Measurements from ENCODE around the gene SH3BP2. TPM values are rescaled to one million over a fixed set of nuclear protein-coding genes. Genes with fewer than 3 reads are reported as not detected.

Gene SH3BP2
- total RNA-seq, 1 experiment from 2014 or later, result 54.0 TPM

DNA sequence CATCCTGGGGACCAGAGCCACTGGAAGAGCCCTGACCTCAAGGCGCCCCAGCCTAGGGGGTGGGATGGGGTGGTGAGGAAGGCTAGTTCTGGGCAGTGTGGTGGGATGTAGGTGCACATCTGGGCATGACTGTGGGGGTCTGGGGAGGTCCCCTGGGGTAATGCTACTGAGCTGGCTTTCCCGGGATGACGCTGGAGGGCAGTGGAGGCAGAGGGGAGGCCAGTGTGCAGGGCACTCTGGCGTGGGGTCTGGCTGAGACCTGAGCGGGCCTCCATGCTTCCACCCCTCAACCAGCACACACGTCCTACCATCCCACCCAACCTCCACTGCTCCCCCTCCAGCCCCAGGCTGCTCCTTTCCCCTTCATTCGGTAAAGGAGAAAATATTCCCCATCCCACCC is 4.8 kb upstream of the SH3BP2 start:
- no peak overlapping the region for H3K4me3 ChIP-seq
- no peaks in the 10 kb centered on the region for H3K36me3 ChIP-seq (ENCODE audit: low read depth)
- POLR2A ChIA-PET (ENCODE audit: unreplicated experiment), result no interaction called here
- CTCF ChIA-PET, result no interaction called here
- H2AFZ ChIP-seq, result no peak overlapping the region
- intact Hi-C loops (cut with micrococcal nuclease; ENCODE audit: unreplicated experiment), result no loop called here
- H3K4me2 ChIP-seq, result no peak overlapping the region
- H4K20me1 ChIP-seq (ENCODE audit: insufficient read depth), result no peaks in the 10 kb centered on the region
- H3K79me2 ChIP-seq (ENCODE audit: low read depth), result no peaks in the 10 kb centered on the region
- 0 out of 2 replicates have a peak, but pooled peaks cover 7% of the 10 kb centered on the region for H3K4me1 ChIP-seq (replicated peaks; ENCODE audit: insufficient read depth)
- H3F3A ChIP-seq (ENCODE audit: insufficient read depth, low read depth), result peaks cover 3% of the 10 kb centered on the region; the same call in 1 of the 2 replicates
- H3K9me2 ChIP-seq (ENCODE audit: insufficient read depth), result no peaks in the 10 kb centered on the region
- no peaks in the 10 kb centered on the region for H3K27me3 ChIP-seq (ENCODE audit: insufficient read depth, low read depth)
- no peak overlapping the region for H3K27ac ChIP-seq
- BruUV-seq (replicated peaks), result no TSS peak
- no peak for DNase-seq
- TF ChIP-seq, protein P1, sequence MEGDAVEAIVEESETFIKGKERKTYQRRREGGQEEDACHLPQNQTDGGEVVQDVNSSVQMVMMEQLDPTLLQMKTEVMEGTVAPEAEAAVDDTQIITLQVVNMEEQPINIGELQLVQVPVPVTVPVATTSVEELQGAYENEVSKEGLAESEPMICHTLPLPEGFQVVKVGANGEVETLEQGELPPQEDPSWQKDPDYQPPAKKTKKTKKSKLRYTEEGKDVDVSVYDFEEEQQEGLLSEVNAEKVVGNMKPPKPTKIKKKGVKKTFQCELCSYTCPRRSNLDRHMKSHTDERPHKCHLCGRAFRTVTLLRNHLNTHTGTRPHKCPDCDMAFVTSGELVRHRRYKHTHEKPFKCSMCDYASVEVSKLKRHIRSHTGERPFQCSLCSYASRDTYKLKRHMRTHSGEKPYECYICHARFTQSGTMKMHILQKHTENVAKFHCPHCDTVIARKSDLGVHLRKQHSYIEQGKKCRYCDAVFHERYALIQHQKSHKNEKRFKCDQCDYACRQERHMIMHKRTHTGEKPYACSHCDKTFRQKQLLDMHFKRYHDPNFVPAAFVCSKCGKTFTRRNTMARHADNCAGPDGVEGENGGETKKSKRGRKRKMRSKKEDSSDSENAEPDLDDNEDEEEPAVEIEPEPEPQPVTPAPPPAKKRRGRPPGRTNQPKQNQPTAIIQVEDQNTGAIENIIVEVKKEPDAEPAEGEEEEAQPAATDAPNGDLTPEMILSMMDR (conservative IDR thresholded peaks at IDR 0.05), result no peak
- no peak for TF ChIP-seq EZH2 (IDR thresholded peaks at IDR 0.05; ENCODE audit: low read depth)
- H3K9me3 ChIP-seq (ENCODE audit: insufficient read depth, low read depth), result no peaks in the 10 kb centered on the region

DNA sequence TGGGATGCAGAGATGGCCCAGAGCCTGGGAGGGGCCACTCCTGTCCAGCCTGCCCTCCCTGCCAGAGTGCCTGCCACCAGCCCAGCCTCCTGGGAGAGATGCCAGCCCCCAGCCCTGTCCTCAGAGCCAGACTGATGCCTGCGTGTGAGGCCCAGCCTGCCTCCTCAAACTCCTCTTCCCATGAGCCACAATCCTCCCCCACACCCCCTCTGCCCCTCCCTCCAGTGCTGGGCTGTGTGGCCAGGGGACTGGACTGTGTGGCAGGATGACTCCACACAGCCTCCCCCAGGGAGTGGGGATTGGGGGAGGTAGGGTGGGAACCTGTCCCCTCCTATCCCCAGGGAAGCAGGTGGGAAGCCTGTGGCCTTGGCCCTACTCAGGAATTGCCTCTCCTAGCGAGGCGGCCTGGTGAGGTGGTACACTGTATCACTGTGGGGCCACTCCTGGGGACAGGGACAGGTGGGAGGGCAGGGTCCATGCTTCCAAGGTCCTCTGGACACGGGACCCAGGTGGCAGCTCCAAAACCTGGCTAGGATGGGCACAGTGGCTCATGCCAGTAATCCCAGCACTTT is 4.3 kb upstream of the SH3BP2 start:
- CTCF ChIA-PET, result no interaction called here
- H2AFZ ChIP-seq, result no peak overlapping the region
- peaks cover 3% of the 10 kb centered on the region; the same call in 1 of the 2 replicates for H3F3A ChIP-seq (ENCODE audit: insufficient read depth, low read depth)
- no peak overlapping the region for H3K27ac ChIP-seq
- DNase-seq, result no peak
- POLR2A ChIA-PET (ENCODE audit: unreplicated experiment), result no interaction called here
- no peaks in the 10 kb centered on the region for H3K27me3 ChIP-seq (ENCODE audit: insufficient read depth, low read depth)
- no peak for TF ChIP-seq EZH2 (IDR thresholded peaks at IDR 0.05; ENCODE audit: low read depth)
- TF ChIP-seq, protein P1 (conservative IDR thresholded peaks at IDR 0.05), result no peak
- H3K9me3 ChIP-seq (ENCODE audit: insufficient read depth, low read depth), result no peaks in the 10 kb centered on the region
- no peak overlapping the region for H3K4me2 ChIP-seq
- no peak overlapping the region for H3K4me3 ChIP-seq
- no peaks in the 10 kb centered on the region for H3K9me2 ChIP-seq (ENCODE audit: insufficient read depth)
- H4K20me1 ChIP-seq (ENCODE audit: insufficient read depth), result no peaks in the 10 kb centered on the region
- H3K79me2 ChIP-seq (ENCODE audit: low read depth), result no peaks in the 10 kb centered on the region
- BruUV-seq (replicated peaks), result no TSS peak
- intact Hi-C loops (cut with micrococcal nuclease; ENCODE audit: unreplicated experiment), result no loop called here
- H3K36me3 ChIP-seq (ENCODE audit: low read depth), result no peaks in the 10 kb centered on the region
- peaks cover 7% of the 10 kb centered on the region; the same call in 1 of the 2 replicates for H3K4me1 ChIP-seq (replicated peaks; ENCODE audit: insufficient read depth)

DNA sequence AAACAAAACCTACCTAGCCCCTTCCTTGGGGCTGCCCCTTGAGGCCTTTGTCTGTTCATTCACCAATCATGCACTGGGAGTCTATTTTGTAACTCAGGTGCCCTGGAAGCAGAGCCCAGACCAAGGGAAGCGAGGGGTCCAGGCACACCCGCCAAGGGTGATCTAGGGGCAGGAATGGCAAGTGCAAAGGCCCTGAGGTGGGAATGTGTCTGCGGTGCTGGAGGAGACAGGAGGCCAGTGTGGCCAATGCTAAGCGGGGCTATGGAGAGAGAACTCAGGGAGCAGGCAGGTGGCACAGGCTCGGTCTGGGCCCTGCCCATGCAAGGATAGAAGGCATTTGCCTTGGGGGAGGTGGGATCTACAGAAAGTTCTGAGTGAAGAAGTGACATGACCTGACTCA is 3.5 kb upstream of the SH3BP2 start:
- no peaks in the 10 kb centered on the region for H3K79me2 ChIP-seq (ENCODE audit: low read depth)
- CTCF ChIA-PET, result no interaction called here
- intact Hi-C loops (cut with micrococcal nuclease; ENCODE audit: unreplicated experiment), result no loop called here

More for the DNA sequence above, 3.5 kb upstream of the SH3BP2 start:
- Histone ChIP-seq H3K27me3 (ENCODE audit: insufficient read depth, low read depth) (no peaks in the 10 kb centered on the region), H3K4me2 (no peak overlapping the region), H3K9me2 (ENCODE audit: insufficient read depth) (no peaks in the 10 kb centered on the region), H3K27ac (no peak overlapping the region), H3K9me3 (ENCODE audit: insufficient read depth, low read depth) (no peaks in the 10 kb centered on the region), H2AFZ (no peak overlapping the region), H4K20me1 (ENCODE audit: insufficient read depth) (no peaks in the 10 kb centered on the region), H3K4me3 (no peak overlapping the region), H3K36me3 (ENCODE audit: low read depth) (no peaks in the 10 kb centered on the region), H3K4me1 (replicated peaks; ENCODE audit: insufficient read depth) (peaks cover 14% of the 10 kb centered on the region), H3F3A (ENCODE audit: insufficient read depth, low read depth) (peaks cover 3% of the 10 kb centered on the region; the same call in 1 of the 2 replicates)
- no peak for TF ChIP-seq EZH2 (IDR thresholded peaks at IDR 0.05; ENCODE audit: low read depth)
- TF ChIP-seq, protein P1 (conservative IDR thresholded peaks at IDR 0.05), result no peak
- no peak for DNase-seq
- POLR2A ChIA-PET (ENCODE audit: unreplicated experiment), result no interaction called here
- BruUV-seq (replicated peaks), result no TSS peak

All from PC-9 (cell line).